Keratinocyte (primary cell): Measurements from ENCODE around the gene IGF2BP2. TPM values are rescaled to one million over a fixed set of nuclear protein-coding genes. Genes with fewer than 3 reads are reported as not detected.

Experiments
- DNase-seq: peaks from one replicate; pipeline ENCODE4 v3.0.0-alpha.2; 2011; ENCODE audit warnings: low read depth, missing footprints, low spot score
- FAIRE-seq: peaks from 2 replicates; lab custom pipeline; 2011; peaks lifted over from hg19 to GRCh38; lab: Jason Lieb, UNC
- H2AFZ ChIP-seq: 2 replicates; pipeline ENCODE4 v1.6.0; 2012; ENCODE audit warnings: low read length, control low read depth, inconsistent platforms; ENCODE audit not compliant: control insufficient read depth
- H3K27ac ChIP-seq: 2 replicates; pipeline ENCODE4 v1.5.1; 2011; ENCODE audit warnings: low read length; ENCODE audit not compliant: control insufficient read depth, insufficient read depth
- H3K27me3 ChIP-seq: 3 replicates; pipeline ENCODE4 v1.6.0; 2011; ENCODE audit warnings: low read length; ENCODE audit not compliant: control insufficient read depth, insufficient read depth; ENCODE audit errors: extremely low read depth
- H3K36me3 ChIP-seq, 2 experiments: 2 replicates in 1 of 2; 3 replicates in 1 of 2; pipeline ENCODE4 v1.5.1; 2011; ENCODE audit warnings: low read length in 2 of 2, mild to moderate bottlenecking in 1 of 2; ENCODE audit not compliant: control insufficient read depth in 2 of 2, insufficient read depth in 2 of 2; ENCODE audit errors: extremely low read depth in 1 of 2
- H3K4me1 ChIP-seq: 3 replicates; pipeline ENCODE4 v1.5.1; 2011; ENCODE audit warnings: low read length; ENCODE audit not compliant: control insufficient read depth, insufficient read depth; ENCODE audit errors: extremely low read depth
- H3K4me2 ChIP-seq: 3 replicates; pipeline ENCODE4 v1.6.0; 2011; ENCODE audit warnings: low read depth, low read length; ENCODE audit not compliant: control insufficient read depth, insufficient read depth; ENCODE audit errors: extremely low read depth
- H3K4me3 ChIP-seq, 3 experiments: fragments of 200-600 bp in 1 of 3; sonication (generic) in 1 of 3; 2 replicates in 2 of 3; 3 replicates in 1 of 3; pipeline ENCODE4 v1.5.1; 2011 to 2016; ENCODE audit warnings: low read length in 3 of 3, mild to moderate bottlenecking in 3 of 3, control low read depth in 2 of 3, inconsistent platforms in 1 of 3, low read depth in 1 of 3, mixed read lengths in 1 of 3, mixed run types in 1 of 3, moderate library complexity in 1 of 3; ENCODE audit not compliant: control insufficient read depth in 2 of 3, insufficient read depth in 2 of 3; ENCODE audit errors: extremely low read depth in 1 of 3
- H3K79me2 ChIP-seq: 2 replicates; pipeline ENCODE4 v1.6.0; 2012; ENCODE audit warnings: low read length; ENCODE audit not compliant: control insufficient read depth, insufficient read depth
- H3K9ac ChIP-seq: 3 replicates; pipeline ENCODE4 v1.6.0; 2011; ENCODE audit warnings: low read length; ENCODE audit not compliant: control insufficient read depth, insufficient read depth; ENCODE audit errors: extremely low read depth
- H3K9me1 ChIP-seq: 3 replicates; pipeline ENCODE4 v1.6.0; 2011; ENCODE audit warnings: low read length; ENCODE audit not compliant: control insufficient read depth, insufficient read depth; ENCODE audit errors: extremely low read depth
- H3K9me3 ChIP-seq: 2 replicates; pipeline ENCODE4 v1.5.1; 2012; ENCODE audit warnings: low read depth, low read length; ENCODE audit not compliant: control insufficient read depth
- H4K20me1 ChIP-seq: 3 replicates; pipeline ENCODE4 v1.6.0; 2011; ENCODE audit warnings: low read length; ENCODE audit not compliant: control insufficient read depth, insufficient read depth; ENCODE audit errors: extremely low read depth
- CTCF ChIP-seq, 3 experiments: IDR thresholded peaks in 1 of 3; conservative IDR thresholded peaks in 1 of 3; optimal IDR thresholded peaks in 1 of 3; 2 replicates in 2 of 3; 3 replicates in 1 of 3; pipeline versions ENCODE3 to v1.5.1; 2011; ENCODE audit warnings: low read length in 3 of 3, mild to moderate bottlenecking in 3 of 3, moderate library complexity in 2 of 3, control low read depth in 1 of 3, inconsistent platforms in 1 of 3; ENCODE audit not compliant: insufficient read depth in 2 of 3; ENCODE audit errors: extremely low read depth in 1 of 3
- EZH2 ChIP-seq: IDR thresholded peaks from one replicate; pipeline ENCODE4 v1.6.1; 2012; ENCODE audit warnings: inconsistent platforms, mild to moderate bottlenecking, low read length, moderate library complexity
- dilution Hi-C: fragments of 300-500 bp; cut with MboI; formaldehyde crosslinking; loops from one replicate; pipeline ENCODE4 v1.7.0; 2020; ENCODE audit warnings: low sequenced_read_pairs; ENCODE audit not compliant: extremely low pct_ligation_motif_present
- polyA plus RNA-seq, 5 experiments: library from polyadenylated mRNA; depleted of rRNA in 3 of 5; stranded (reverse) in 3 of 5; stranded (forward) in 1 of 5; unstranded in 1 of 5; fragments of >200 nt; gene quantifications; 1 replicate in 1 of 5; 2 replicates in 3 of 5; 3 replicates in 1 of 5; pipeline versions ENCODE4 v1.2.1 to v1.2.3, GENCODE V29; 2011 to 2012; ENCODE audit warnings: missing spikeins in 2 of 5, low read depth in 1 of 5, low replicate concordance in 1 of 5

IGF2BP2 gene
- polyA plus RNA-seq, 1 donor (not counting 4 experiments of a cell fraction or from before 2014, with no cell fraction given) = 21.2 TPM

GRCh38 chr3:185715091-185715490, 109.8 kb downstream of the IGF2BP2 start:
- peak overlapping the region; percentile 65 for H3K4me2 ChIP-seq
- H3K27me3 ChIP-seq = no peaks in the 10 kb centered on the region
- H3K4me1 ChIP-seq = peaks cover 77% of the 10 kb centered on the region
- peaks cover 63% of the 10 kb centered on the region for H3K79me2 ChIP-seq
- dilution Hi-C loops = no loop called here
- H3K9me3 ChIP-seq = no peaks in the 10 kb centered on the region
- peak overlapping the region; percentile 94 for H3K27ac ChIP-seq
- peak overlapping the region; percentile 2 to 52 (median 39) for H3K4me3 ChIP-seq
- peak overlapping the region; percentile 69 for H3K9ac ChIP-seq
- no peak for DNase-seq
- H3K36me3 ChIP-seq = peaks cover 3% of the 10 kb centered on the region in 2 experiments
- no peak for TF ChIP-seq EZH2
- TF ChIP-seq CTCF (optimal IDR thresholded peaks at IDR 0.05 in 1 of 3, IDR thresholded peaks at IDR 0.05 in 1 of 3, conservative IDR thresholded peaks at IDR 0.05 in 1 of 3; ENCODE audit: extremely low read depth in 1 of 3, insufficient read depth in 2 of 3, low read length in 3 of 3) = no peak
- peak; percentile 95 for FAIRE-seq
- no peaks in the 10 kb centered on the region for H3K9me1 ChIP-seq
- H4K20me1 ChIP-seq = no peaks in the 10 kb centered on the region
- no peak overlapping the region for H2AFZ ChIP-seq

- Histone ChIP-seq H3K9me3 (no peaks in the 10 kb centered on the region), H3K4me1 (peaks cover 81% of the 10 kb centered on the region), H3K4me3 (no peak overlapping the region), H3K9me1 (no peaks in the 10 kb centered on the region), H3K79me2 (peaks cover 62% of the 10 kb centered on the region), H2AFZ (no peak overlapping the region), H3K4me2 (no peak overlapping the region), H4K20me1 (no peaks in the 10 kb centered on the region), H3K9ac (no peak overlapping the region), H3K27me3 (no peaks in the 10 kb centered on the region), H3K27ac (no peak overlapping the region), H3K36me3 (peaks cover 0 to 2% of the 10 kb centered on the region in 2 experiments)
- no peak for TF ChIP-seq EZH2
- no peak for TF ChIP-seq CTCF (optimal IDR thresholded peaks at IDR 0.05 in 1 of 3, IDR thresholded peaks at IDR 0.05 in 1 of 3, conservative IDR thresholded peaks at IDR 0.05 in 1 of 3; ENCODE audit: extremely low read depth in 1 of 3, insufficient read depth in 2 of 3, low read length in 3 of 3)
- DNase-seq = no peak
- dilution Hi-C loops = no loop called here
- FAIRE-seq = no peak
Measured at GRCh38 chr3:185714085-185714484, 110.8 kb downstream of the IGF2BP2 start.
